GM10847 (cell line): ENCODE measurements around the gene PSMB7.

ENCODE experiments used
- POLR2A ChIP-seq: IDR thresholded peaks from 2 replicates; pipeline ENCODE4 v1.6.1; 2011; ENCODE audit not compliant: insufficient read length; ENCODE audit errors: extremely low read depth

Gene PSMB7

DNA sequence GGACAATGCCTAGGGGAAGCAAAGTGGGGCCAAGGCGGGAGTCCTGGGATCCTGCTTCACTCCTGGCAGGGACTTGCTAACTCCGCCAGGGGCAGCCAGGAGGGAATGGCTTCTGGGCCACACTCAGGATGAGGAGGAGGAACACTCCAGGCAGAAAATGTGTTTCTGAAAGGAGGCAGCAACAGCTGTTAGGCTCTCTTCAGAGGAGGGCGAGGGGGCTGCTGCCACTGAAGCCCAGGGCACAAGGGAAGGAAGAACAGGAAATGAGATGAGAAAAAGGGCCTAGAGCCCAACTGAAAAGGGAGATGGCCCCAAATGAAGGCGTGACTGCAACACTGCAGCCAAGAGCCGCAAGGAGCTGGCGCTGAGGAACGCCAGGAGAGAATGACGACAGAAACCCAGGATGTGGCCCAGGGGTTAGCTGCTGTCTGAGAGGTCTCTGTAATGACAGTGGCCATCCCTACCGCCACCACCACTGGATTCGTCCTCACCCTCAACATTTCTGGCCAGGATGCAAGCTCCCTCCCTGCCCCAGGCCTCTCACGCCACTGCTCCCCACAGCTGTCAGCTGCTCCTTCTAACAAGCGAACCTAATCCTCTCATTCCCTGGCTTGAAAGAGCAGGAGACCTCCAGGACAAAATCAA lies 15.8 kb downstream of the PSMB7 start:
- no peak for TF ChIP-seq POLR2A

DNA sequence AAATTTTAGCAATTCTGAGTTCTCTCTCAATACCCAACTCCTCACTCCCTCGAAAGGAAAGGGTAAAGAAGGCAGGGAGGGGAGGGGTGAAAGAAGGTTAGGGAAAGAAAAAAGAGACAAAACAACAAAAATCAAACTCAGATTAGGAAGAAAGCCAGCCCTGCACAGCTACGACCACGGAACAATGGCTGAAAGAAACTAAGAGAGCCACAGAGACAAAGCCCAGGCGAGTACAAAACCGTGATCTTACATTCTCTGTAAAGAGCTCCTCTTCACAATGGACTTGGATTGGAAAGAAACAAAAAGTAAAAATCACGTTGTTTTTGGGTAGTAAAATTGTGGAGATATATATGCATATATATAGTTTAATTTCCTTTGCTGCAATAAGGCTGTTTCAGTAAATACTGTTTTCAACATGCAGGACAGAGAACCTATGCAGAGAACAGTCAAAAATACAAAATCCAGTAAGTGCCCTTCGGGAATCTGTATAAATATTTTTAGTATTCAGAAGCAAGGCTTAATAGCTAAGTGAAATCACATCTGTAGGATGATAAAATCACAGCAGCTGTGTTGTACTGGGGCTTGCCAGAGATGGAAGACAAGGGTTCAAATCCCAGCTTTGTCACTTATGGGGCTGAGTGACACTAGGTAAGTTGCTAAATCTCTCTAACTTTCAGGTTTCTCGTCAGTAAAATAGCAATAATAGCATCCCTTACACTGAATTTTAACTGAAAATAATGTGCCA lies 16.9 kb downstream of the PSMB7 start:
- no peak for TF ChIP-seq POLR2A

DNA sequence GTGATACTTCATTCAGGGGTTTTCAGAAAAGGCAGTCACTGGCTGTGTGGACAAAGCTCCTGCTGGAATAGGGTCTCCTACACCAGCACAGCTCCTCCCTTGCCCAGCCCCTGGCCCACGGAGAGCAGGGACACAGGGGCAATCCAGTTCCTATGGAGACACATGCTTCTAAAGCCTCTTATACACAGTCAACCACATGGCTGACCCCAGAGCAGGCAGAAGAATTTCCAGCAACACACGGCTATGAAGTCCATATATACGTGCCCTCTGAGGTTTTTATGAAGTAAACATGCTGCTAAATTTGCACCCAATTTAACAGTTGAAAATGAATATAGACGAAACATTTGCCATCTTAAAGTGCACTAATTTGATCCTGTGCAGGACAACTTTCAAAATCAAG lies 19.4 kb downstream of the PSMB7 start:
- no peak for TF ChIP-seq POLR2A

DNA sequence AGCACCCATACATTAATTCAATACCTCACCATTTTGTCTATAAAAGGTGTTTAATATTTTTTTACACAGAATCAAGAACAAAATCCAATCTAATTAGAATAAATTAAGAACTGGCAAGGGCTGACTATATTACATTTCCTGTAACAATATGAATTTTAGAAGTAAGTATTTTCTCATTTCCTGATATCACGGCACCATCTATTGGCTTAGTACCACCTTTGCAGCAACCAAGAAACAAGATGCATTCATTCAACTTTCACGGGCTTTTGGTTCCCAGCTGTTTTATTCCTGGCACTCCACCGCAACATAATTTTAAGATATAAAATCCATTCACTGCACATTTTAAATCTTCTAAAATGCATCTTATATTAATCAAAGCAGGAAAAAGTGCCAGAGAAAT lies 20.6 kb downstream of the PSMB7 start:
- no peak for TF ChIP-seq POLR2A

DNA sequence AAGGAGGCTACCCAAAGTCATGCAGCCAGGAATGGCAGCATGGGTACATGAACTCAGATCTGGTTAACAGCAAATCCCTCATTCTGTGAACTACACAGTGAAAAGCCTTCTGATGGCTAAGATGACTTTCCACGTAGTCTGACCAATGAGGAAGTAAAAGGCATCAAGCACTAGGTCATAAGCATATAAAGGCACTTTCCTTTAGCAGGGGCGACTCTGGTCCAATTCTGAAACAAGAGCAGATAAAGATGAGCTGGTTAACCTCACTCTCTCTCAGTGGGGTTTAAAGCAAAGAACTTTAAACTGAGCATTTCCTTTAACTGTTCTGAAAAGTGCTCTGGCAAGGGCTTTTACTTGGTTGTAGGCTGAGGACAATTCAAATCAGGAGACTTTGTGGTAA lies 21.1 kb downstream of the PSMB7 start:
- TF ChIP-seq POLR2A, result no peak

DNA sequence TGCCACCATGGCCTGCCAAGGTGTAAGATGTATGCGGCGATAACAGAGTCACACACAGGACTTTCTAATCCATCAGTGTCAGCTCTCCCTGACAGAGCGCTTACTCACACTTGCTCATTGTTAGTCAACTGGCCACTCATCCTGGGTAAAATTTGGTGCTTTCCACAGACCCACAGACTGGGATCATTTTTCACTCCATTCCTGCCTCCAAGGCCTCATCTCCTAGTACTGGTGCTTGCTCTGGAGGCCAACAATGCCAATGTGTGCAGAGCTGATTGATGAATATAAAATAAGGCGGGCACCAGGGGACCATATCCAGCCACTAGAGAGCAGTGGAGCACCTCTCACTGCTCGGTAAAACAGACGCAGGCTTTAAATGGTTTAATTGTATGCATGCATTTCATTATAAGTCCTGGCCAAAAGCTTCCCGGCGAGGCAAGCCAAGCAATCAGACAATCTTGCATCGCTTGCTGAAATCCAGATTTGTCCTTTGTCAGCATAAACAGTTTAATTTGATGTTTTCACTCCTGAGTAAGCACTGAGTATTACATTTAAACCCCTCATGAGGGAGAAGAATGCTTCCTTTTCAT lies 22.3 kb downstream of the PSMB7 start:
- no peak for TF ChIP-seq POLR2A

DNA sequence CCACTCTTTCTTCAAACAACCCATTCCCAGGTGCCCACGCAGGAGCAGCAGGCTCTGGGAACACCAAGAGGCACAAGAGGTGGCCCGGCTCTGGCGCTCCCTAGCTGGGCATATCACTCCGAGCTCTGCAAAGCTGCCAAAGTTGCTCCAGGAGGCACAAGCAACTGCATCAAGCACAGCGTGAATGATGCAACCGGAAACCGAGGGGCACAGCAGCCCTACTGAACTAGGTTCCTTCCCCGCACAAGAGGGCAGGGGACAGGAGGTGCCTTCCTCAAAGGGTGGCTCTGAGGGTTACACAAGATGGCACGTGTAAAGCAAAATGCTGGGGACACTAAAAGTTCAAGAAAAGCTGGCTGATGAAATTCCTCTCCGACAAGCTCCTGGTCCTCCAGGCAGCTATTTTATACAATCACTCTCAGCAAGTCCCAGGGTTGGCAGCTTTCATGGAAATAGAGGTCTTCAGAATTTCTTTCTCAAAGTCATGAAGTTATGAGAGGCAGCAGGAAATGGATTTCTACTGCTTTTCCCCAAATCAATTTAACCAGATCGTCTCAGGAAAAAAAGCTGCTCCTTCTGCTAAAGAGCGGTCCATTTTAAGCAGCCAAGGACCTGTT lies 22.9 kb downstream of the PSMB7 start:
- TF ChIP-seq POLR2A, result no peak

DNA sequence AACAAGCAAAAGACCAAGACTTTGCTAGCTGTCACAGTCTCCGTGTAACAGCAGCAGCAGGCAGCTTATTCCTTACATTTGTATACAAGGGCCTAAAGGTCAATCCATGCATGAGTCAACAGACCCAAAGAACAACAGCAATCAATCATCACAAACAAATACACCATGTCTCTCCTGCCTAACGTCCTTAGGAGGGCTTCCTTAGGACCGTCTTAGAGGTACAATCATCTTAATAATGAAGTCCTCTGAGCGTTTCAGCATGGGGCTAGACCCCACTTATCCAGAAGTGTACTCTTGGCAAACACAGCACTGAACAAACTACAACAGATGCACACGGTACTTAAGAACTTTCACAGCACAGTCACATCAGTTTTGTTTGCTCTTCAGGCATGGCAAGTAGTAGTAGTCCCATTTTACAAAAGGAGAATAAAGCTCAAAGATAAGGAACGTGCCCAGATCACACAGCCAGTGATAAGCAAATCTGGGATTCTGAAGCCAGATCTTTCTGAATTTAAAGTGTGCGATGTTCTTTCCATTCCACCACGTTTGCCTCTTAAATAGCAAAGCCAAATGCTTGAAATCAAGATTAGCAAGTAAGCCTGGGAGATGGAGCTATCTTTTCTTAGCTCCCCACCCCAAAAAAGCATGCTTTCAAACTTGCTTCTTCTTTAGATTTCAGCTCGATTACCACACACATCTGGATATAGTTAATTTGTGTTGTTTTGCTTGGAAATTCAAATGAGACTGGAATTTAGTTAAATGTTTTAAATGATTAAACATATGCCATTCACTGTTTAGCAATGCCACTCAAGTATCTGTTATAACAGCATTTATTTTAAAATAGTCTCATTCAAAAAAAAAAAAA lies 24.2 kb downstream of the PSMB7 start:
- no peak for TF ChIP-seq POLR2A

DNA sequence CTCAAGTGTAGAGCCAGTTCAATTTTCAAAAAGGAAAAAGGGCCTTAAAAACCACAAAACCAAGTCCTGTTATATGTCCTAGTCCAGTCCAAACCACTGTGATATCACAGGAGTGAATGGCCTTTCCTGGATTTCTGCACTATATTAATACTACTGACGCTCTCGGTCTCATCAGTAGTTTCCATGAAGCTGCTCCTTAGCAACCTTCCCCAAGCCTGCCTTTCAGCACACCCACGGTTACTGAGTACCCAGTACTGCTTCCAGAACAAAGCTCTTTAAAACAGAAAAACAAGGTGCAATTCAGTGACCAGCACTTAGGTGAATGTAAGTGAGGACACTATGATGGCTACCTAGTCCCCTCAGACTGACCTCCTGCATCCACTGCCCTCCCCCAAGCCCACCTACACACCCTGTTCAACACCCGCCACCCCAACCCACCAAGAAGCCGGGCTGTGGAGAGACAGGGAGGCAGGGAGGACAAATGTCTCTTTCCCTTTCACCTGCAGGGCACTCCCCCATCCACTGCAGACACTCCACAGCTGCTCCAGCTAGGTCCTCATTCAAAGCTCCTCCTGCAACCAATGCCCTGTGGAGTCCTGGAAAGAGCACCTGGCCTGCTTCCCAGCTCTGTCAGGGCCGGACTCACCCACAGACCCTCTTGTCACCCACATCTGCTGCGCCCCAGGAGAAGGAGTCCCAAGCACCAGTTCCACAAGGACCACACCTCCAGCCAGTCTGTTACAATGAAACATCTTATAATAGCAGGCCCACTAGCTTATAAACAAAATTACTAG lies 25.9 kb downstream of the PSMB7 start:
- TF ChIP-seq POLR2A, result no peak

DNA sequence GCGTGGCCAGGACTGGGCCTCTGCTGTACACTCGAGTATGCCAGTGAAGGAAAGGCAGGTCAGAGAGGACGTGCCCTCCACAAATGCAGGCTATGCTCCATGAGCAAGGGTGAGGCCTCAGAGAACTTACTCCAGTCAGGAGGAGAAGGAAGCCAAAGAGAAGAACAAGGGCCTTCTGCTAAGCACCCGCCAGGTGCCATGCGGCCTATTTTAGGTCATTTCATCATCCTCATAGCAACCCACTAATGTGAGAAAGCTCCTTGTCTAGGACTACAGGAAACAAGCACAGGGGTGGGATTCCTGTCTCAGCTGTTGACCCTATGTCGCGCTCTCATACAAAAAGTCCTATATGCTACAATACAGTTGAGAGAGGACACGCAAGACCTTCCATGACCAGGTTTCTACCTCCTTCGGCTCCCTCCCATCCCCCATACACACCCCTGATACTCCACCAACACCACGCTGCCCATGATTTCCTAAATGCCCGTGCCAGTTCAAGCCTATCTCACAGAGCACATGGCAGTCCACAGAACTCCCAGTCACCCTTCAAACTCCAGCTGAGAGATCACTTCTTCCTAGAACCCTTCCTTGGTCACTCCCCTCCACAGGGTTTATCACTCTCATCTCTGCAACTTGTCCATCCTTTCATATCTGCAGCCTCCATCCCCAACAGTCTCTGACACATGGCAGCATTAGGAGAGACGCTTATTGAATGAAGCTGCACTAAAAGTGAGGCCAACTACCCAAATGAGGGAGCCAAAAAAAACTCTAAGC lies 26.8 kb downstream of the PSMB7 start:
- no peak for TF ChIP-seq POLR2A

DNA sequence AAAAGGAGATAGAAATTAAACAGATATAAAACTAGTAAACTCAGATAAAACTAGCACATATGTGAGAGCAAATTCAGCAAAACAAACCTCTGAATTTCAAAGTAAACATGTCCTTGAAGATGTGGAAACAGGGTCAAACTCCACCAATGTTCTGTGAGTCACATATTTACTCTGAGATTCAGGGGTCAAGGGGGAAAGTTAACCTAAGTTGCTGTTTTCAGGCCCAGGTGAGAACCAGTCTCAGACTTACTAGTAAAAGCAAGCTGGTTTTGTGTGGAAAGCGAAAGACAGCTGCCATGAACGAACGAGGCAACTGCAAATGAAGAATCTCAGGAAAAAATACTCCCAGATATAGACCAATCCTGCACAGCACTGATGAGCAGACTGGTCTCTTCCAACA lies 29.0 kb downstream of the PSMB7 start:
- no peak for TF ChIP-seq POLR2A

DNA sequence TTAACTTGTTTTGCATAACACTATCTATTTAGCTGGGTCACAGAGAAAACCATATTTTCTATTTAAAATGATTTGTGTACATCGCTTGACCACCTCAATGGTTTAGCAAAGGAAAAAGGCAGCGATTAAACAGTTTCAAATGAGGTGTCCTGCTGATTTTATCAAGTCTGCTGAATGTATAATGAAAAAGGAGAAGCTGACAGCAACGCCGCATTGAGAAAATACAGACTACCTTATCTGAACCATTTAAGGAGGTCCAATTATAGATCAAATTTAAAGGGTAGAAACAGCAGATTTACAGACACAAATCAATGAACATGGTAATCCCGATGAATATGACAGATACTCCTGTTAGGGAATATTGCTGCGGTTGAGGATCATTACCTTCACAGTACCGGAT lies 29.6 kb downstream of the PSMB7 start:
- TF ChIP-seq POLR2A, result no peak

DNA sequence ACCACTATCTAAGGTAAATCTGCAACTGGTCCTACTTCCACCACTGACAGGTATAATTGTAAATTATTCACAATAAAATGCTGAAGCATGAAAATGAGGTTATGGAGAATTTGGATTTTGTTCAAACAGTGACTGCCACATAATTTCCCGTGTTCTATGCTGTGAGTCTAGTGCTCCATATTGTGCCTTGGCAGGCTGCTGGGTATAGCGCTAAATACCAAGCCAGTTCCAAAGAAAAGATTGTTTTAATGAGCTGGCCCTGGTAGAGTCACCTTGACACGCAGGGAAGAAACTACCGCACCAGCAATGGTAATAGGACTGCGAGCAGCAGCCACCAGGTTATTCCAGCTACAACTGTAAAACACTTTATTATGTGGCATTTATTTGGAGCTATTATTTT lies 30.4 kb downstream of the PSMB7 start:
- no peak for TF ChIP-seq POLR2A

DNA sequence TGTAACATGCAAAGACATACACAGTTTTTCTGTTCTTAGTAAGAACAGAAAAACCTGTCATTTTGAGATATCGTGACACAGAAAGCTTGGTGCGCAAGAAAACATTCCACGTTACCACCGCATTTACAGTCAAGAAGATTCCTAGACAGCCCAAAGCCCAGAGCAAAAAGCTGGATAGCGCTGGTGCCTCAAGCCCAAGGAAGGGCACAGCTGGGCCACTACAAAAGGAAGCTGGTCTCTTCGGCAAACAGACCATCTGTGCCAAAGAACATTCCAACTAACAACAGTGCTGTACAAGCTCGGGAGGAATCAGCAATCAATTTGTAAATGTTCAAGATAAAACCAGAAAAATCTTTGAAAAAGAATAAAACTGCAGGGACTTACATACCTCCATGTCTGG lies 31.0 kb downstream of the PSMB7 start:
- TF ChIP-seq POLR2A, result no peak
